GM06990 (cell line): ENCODE results near the gene KEAP1.

Source experiments
- DNase-seq: peaks from one replicate; pipeline ENCODE4 v3.0.0-alpha.2; 2011; ENCODE audit not compliant: insufficient read length; ENCODE audit errors: extremely low read depth
- H3K27me3 ChIP-seq: replicated peaks from 2 replicates; pipeline ENCODE4 v1.6.0; 2011; ENCODE audit warnings: low read length; ENCODE audit not compliant: control insufficient read depth, insufficient read depth
- H3K36me3 ChIP-seq: 2 replicates; pipeline ENCODE4 v1.5.1; 2011; ENCODE audit warnings: low read length; ENCODE audit not compliant: control insufficient read depth, insufficient read depth
- H3K4me3 ChIP-seq: replicated peaks from 2 replicates; pipeline ENCODE4 v1.5.1; 2011; ENCODE audit warnings: low read depth, mild to moderate bottlenecking, control low read depth, low read length
- TF ChIP-seq, protein P1 (sequence below): IDR thresholded peaks from 2 replicates; pipeline ENCODE4 v1.5.1; 2011; ENCODE audit warnings: low read length, control low read depth, mild to moderate bottlenecking, inconsistent platforms; ENCODE audit not compliant: insufficient read depth, poor library complexity, severe bottlenecking

The KEAP1 gene

DNA sequence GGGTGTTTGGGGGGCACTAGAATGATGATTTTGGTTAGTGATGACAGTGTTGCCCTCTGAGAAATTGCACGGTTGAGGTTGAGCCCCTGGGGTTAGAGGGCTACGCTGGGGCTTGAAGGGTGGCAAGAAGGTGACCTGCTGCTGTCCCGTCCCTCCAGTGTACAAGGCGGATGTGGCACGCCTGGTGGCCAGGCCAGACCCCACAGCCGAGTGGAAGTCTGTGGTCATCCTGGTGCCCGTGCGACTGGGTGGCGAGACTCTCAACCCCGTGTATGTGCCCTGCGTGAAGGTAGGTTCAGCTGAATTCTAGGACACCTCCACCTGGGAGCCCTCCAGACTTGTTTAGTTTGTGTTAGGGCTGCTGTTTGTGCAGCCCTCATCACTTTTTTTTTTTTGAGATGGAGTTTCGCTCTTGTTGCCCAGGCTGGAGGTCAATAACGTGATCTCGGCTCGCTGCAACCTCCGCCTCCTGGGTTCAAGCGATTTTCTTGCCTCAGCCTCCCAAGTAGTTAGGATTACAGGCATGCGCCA is 45.7 kb upstream of the KEAP1 start:
- peaks cover 26% of the 10 kb centered on the region for H3K36me3 ChIP-seq

GRCh38 chr19:10546817-10547216 is 43.7 kb upstream of the KEAP1 start:
- H3K4me3 ChIP-seq, result no peak overlapping the region

More for the DNA sequence above, 45.7 kb upstream of the KEAP1 start:
- no peak for DNase-seq
- no peaks in the 10 kb centered on the region for H3K27me3 ChIP-seq
- H3K4me3 ChIP-seq, result no peak overlapping the region
- TF ChIP-seq, protein P1, sequence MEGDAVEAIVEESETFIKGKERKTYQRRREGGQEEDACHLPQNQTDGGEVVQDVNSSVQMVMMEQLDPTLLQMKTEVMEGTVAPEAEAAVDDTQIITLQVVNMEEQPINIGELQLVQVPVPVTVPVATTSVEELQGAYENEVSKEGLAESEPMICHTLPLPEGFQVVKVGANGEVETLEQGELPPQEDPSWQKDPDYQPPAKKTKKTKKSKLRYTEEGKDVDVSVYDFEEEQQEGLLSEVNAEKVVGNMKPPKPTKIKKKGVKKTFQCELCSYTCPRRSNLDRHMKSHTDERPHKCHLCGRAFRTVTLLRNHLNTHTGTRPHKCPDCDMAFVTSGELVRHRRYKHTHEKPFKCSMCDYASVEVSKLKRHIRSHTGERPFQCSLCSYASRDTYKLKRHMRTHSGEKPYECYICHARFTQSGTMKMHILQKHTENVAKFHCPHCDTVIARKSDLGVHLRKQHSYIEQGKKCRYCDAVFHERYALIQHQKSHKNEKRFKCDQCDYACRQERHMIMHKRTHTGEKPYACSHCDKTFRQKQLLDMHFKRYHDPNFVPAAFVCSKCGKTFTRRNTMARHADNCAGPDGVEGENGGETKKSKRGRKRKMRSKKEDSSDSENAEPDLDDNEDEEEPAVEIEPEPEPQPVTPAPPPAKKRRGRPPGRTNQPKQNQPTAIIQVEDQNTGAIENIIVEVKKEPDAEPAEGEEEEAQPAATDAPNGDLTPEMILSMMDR, result no peak

DNA sequence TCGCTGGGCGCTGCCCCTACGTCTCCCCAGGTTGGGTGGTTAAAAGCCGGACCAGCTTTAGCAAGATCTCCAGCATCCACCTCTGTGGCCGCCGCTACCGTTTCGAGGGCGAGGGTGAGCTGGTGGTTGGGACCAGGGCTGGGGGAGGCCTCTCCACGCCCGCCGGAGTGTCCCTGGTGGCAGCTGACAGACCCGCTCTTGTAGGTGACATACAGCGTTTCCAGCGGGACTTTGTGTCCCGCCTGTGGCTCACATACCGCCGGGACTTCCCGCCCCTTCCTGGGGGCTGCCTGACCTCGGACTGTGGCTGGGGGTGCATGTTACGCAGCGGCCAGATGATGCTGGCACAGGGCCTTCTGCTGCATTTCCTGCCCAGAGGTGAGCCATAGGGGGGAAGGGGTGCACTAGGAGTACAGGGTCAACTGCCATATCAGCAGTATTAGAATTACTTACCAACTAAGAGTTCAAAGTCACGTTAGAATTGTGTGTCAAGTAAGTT is 41.6 kb upstream of the KEAP1 start:
- Histone ChIP-seq H3K36me3 (peaks cover 11% of the 10 kb centered on the region), H3K27me3 (no peaks in the 10 kb centered on the region; the same call in 1 of the 2 replicates), H3K4me3 (peak overlapping the region; percentile 85)

More at GRCh38 chr19:10546817-10547216, 43.7 kb upstream of the KEAP1 start:
- Histone ChIP-seq H3K27me3 (no peaks in the 10 kb centered on the region), H3K36me3 (peaks cover 12% of the 10 kb centered on the region)
- TF ChIP-seq, protein P1, result no peak
- no peak for DNase-seq

DNA sequence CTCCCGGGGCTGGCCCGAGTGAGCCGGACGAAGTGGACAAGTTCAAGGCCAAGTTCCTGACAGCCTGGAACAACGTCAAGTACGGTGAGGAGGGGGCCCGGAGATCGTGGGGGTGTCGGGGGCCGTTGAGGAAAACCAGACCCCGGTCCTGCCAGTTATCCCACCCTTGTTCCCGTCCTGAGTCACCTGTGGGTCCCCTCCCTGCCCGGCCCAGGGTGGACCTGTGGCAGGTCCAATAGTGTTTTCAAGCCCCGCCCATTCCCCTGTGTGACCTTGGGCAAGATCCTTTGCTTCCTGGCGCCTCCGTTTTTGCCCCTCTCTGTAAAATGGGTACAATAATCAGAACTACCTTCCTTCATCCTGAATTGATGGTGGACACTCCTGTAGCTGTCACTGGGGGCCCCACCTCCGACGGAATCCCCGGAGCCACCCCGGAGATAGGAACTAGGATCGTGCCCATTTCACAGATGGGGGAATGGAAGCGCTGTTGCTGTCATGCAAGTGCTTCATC is 41.1 kb upstream of the KEAP1 start:
- no peaks in the 10 kb centered on the region; the same call in 1 of the 2 replicates for H3K27me3 ChIP-seq
- no peak for DNase-seq

More for the DNA sequence above, 41.6 kb upstream of the KEAP1 start:
- DNase-seq, result no peak
- TF ChIP-seq, protein P1, result no peak

GRCh38 chr19:10543420-10544241 is 40.5 kb upstream of the KEAP1 start, which contains the start of gene ATG4D:
ATG4D (plus strand) TSS chr19:10543904; CDS start chr19:10544091, 187 bp downstream.
- Histone ChIP-seq H3K36me3 (peaks cover 8% of the 10 kb centered on the region), H3K27me3 (no peaks in the 10 kb centered on the region; the same call in 1 of the 2 replicates), H3K4me3 (peak within 1 kb of the TSS; percentile 85)
- peak; percentile 79 for DNase-seq
- TF ChIP-seq, protein P1, result no peak

More for the DNA sequence above, 41.1 kb upstream of the KEAP1 start:
- Histone ChIP-seq H3K4me3 (peak overlapping the region; percentile 85), H3K36me3 (peaks cover 11% of the 10 kb centered on the region)
- TF ChIP-seq, protein P1, result no peak
